ENCODE data around the gene ZBED3. TPM values are rescaled to one million over a fixed set of nuclear protein-coding genes. Genes with fewer than 3 reads are reported as not detected.
A peak's percentile ranks its signal among the peaks of the same experiment; 100 is the strongest.

ZBED3 gene, protein sequence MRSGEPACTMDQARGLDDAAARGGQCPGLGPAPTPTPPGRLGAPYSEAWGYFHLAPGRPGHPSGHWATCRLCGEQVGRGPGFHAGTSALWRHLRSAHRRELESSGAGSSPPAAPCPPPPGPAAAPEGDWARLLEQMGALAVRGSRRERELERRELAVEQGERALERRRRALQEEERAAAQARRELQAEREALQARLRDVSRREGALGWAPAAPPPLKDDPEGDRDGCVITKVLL
- total RNA-seq (2013) = 0.31 TPM
- polyA plus RNA-seq (1 to 10 TPM; 1.2 to 2.9 (median 1.5) TPM), polyA minus RNA-seq (0.83 and 1.2 TPM in 2 replicates), total RNA-seq (0.49 to 6.5 (median 1.5) reads per million in 11 experiments)

- peaks cover 2 to 3% of the 10 kb centered on the region in 2 donors for H3K36me3 Mint-ChIP-seq
- WGBS (ENCODE audit: insufficient coverage) = 0% methylated on average over 54 of the region's 63 CpGs
These were observed at the start of gene ZBED3 for GRCh38 chr5:77086689-77087483. Gene ZBED3, minus strand, starts transcription at chr5:77087285. Its CDS starts 9,407 bp downstream, at chr5:77077878.

More at GRCh38 chr5:77086689-77087483, at the start of gene ZBED3:
- Mint-ChIP-seq H3K27me3 (ENCODE audit: low read depth in 3 of 3) (peaks cover 0 to 1% (median 0%) of the 10 kb centered on the region in 3 donors), H3K9me3 (no peaks in the 10 kb centered on the region), H3K4me3 (peak within 1 kb of the TSS; percentile 97 to 99), H3K27ac (peak within 1 kb of the TSS; percentile 74 to 94 (median 89)), H3K4me1 (peaks cover 23% of the 10 kb centered on the region)
- H3K79me2 ChIP-seq (ENCODE audit: insufficient read depth, low read length) = peaks cover 14% of the 10 kb centered on the region
- H2AFZ ChIP-seq (ENCODE audit: insufficient read depth, low read depth, low read length, poor library complexity, severe bottlenecking) = peak within 1 kb of the TSS; percentile 99
- peak within 1 kb of the TSS; percentile 88 for H3K9ac ChIP-seq (ENCODE audit: insufficient read depth, low read length, poor library complexity, severe bottlenecking)
- H3K4me2 ChIP-seq (replicated peaks; ENCODE audit: extremely low read depth, low read length, poor library complexity, severe bottlenecking) = peak within 1 kb of the TSS; percentile 91
- H4K20me1 ChIP-seq (ENCODE audit: insufficient read depth, low read length) = no peaks in the 10 kb centered on the region
- H3K27ac ChIP-seq (ENCODE audit: low read depth in 1 of 2, low read length in 2 of 2) = peak within 1 kb of the TSS; percentile 48 to 86
- no peaks in the 10 kb centered on the region for H3K9me3 ChIP-seq (replicated peaks in 1 of 2; ENCODE audit: control insufficient read depth in 1 of 2, insufficient read depth in 1 of 2, low read length in 2 of 2)
- H3K27me3 ChIP-seq (ENCODE audit: control insufficient read depth in 2 of 2, insufficient read depth in 2 of 2, low read length in 2 of 2) = no peaks in the 10 kb centered on the region
- DNase-seq = peak; percentile 43 to 54 (median 49)
- TF ChIP-seq, protein P1, sequence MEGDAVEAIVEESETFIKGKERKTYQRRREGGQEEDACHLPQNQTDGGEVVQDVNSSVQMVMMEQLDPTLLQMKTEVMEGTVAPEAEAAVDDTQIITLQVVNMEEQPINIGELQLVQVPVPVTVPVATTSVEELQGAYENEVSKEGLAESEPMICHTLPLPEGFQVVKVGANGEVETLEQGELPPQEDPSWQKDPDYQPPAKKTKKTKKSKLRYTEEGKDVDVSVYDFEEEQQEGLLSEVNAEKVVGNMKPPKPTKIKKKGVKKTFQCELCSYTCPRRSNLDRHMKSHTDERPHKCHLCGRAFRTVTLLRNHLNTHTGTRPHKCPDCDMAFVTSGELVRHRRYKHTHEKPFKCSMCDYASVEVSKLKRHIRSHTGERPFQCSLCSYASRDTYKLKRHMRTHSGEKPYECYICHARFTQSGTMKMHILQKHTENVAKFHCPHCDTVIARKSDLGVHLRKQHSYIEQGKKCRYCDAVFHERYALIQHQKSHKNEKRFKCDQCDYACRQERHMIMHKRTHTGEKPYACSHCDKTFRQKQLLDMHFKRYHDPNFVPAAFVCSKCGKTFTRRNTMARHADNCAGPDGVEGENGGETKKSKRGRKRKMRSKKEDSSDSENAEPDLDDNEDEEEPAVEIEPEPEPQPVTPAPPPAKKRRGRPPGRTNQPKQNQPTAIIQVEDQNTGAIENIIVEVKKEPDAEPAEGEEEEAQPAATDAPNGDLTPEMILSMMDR (IDR thresholded peaks at IDR 0.05) = peak; percentile 30
- peak within 1 kb of the TSS; percentile 67 to 92 (median 77) for H3K4me3 ChIP-seq (replicated peaks in 1 of 3; ENCODE audit: low read depth in 2 of 3, low read length in 3 of 3)
- H3K4me1 ChIP-seq (ENCODE audit: control insufficient read depth in 1 of 2, insufficient read depth in 2 of 2, low read length in 2 of 2) = peaks cover 13 to 27% of the 10 kb centered on the region in 2 donors
- intact Hi-C loops (cut with micrococcal nuclease) = no loop called here
- no peaks in the 10 kb centered on the region for H3K36me3 ChIP-seq (replicated peaks in 1 of 2; ENCODE audit: control insufficient read depth in 1 of 2, insufficient read depth in 2 of 2, low read length in 2 of 2)
